ENCODE measurements around the gene ABCB1. TPM values are rescaled to one million over a fixed set of nuclear protein-coding genes. Genes with fewer than 3 reads are reported as not detected.

The ABCB1 gene
- total and polyA plus RNA-seq, 4 donors: 15.4 to 39.2 (median 18.5) TPM

- WGBS (ENCODE audit: insufficient coverage): 97% methylated on average over 2 of the region's 2 CpGs
- Histone ChIP-seq H3K4me1 (ENCODE audit: control insufficient read depth, insufficient read depth, low read length) (no peaks in the 10 kb centered on the region), H3K4me3 (ENCODE audit: low read depth, low read length) (no peak overlapping the region), H3K36me3 (ENCODE audit: control insufficient read depth, insufficient read depth, low read length) (no peaks in the 10 kb centered on the region), H3K27me3 (ENCODE audit: control insufficient read depth, insufficient read depth, low read length) (no peaks in the 10 kb centered on the region), H3K27ac (ENCODE audit: low read depth, low read length) (no peak overlapping the region), H3K9me3 (ENCODE audit: control insufficient read depth, insufficient read depth, low read length) (no peaks in the 10 kb centered on the region)
- DNase-seq (ENCODE audit: low read depth in 4 of 6, low spot score in 6 of 6): no peak
Observed at GRCh38 chr7:87483131-87483530, 117.6 kb downstream of the ABCB1 start.

DNA sequence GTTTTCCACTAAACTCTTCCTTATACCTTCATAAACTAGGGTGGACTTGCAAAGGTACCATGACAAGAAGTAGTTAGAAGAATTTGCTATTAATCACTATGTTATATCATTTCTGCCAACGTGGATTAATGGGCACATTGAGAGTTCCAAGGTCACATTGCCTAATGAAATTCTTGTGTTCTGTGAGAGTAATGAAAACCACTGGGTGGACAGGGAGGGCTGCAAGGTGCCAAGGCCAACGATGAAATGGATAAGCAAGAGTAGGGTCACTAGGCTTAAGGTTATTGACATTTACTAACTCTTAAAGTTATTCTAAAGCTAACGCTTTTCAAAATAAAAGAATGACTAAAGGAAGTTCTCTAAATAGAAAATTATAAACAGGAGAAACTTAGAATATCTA, 118.6 kb downstream of the ABCB1 start:
- Histone ChIP-seq H3K9me3 (ENCODE audit: control insufficient read depth, insufficient read depth, low read length) (no peaks in the 10 kb centered on the region), H3K4me3 (ENCODE audit: low read depth, low read length) (no peak overlapping the region), H3K36me3 (ENCODE audit: control insufficient read depth, insufficient read depth, low read length) (no peaks in the 10 kb centered on the region), H3K27me3 (ENCODE audit: control insufficient read depth, insufficient read depth, low read length) (no peaks in the 10 kb centered on the region), H3K27ac (ENCODE audit: low read depth, low read length) (no peak overlapping the region), H3K4me1 (ENCODE audit: control insufficient read depth, insufficient read depth, low read length) (no peaks in the 10 kb centered on the region)
- no peak for DNase-seq (ENCODE audit: low read depth in 4 of 6, low spot score in 6 of 6)
- no CpG with 5 or more reads among the region's 3 CpGs for WGBS (ENCODE audit: insufficient coverage)

GRCh38 chr7:87480386-87480785, 120.3 kb downstream of the ABCB1 start:
- 86% methylated on average over 2 of the region's 2 CpGs for WGBS (ENCODE audit: insufficient coverage)
- no peak for DNase-seq (ENCODE audit: low read depth in 4 of 6, low spot score in 6 of 6)
- no peaks in the 10 kb centered on the region for H3K27me3 ChIP-seq (ENCODE audit: control insufficient read depth, insufficient read depth, low read length)
- H3K4me3 ChIP-seq (ENCODE audit: low read depth, low read length): no peak overlapping the region
- no peaks in the 10 kb centered on the region for H3K9me3 ChIP-seq (ENCODE audit: control insufficient read depth, insufficient read depth, low read length)
- no peaks in the 10 kb centered on the region for H3K36me3 ChIP-seq (ENCODE audit: control insufficient read depth, insufficient read depth, low read length)
- H3K27ac ChIP-seq (ENCODE audit: low read depth, low read length): no peak overlapping the region
- H3K4me1 ChIP-seq (ENCODE audit: control insufficient read depth, insufficient read depth, low read length): peaks cover 6% of the 10 kb centered on the region

GRCh38 chr7:87479951-87480350, 120.7 kb downstream of the ABCB1 start:
- peaks cover 4% of the 10 kb centered on the region for H3K27me3 ChIP-seq (ENCODE audit: control insufficient read depth, insufficient read depth, low read length)
- no peak for DNase-seq (ENCODE audit: low read depth in 4 of 6, low spot score in 6 of 6)
- H3K9me3 ChIP-seq (ENCODE audit: control insufficient read depth, insufficient read depth, low read length): no peaks in the 10 kb centered on the region
- no peaks in the 10 kb centered on the region for H3K36me3 ChIP-seq (ENCODE audit: control insufficient read depth, insufficient read depth, low read length)
- 92% methylated on average over 2 of the region's 2 CpGs for WGBS (ENCODE audit: insufficient coverage)
- peaks cover 9% of the 10 kb centered on the region for H3K4me1 ChIP-seq (ENCODE audit: control insufficient read depth, insufficient read depth, low read length)
- no peak overlapping the region for H3K27ac ChIP-seq (ENCODE audit: low read depth, low read length)
- H3K4me3 ChIP-seq (ENCODE audit: low read depth, low read length): no peak overlapping the region

GRCh38 chr7:87476179-87476557, 124.5 kb downstream of the ABCB1 start:
- Histone ChIP-seq H3K36me3 (ENCODE audit: control insufficient read depth, insufficient read depth, low read length) (no peaks in the 10 kb centered on the region), H3K4me3 (ENCODE audit: low read depth, low read length) (peak overlapping the region; percentile 32), H3K27ac (ENCODE audit: low read depth, low read length) (no peak overlapping the region), H3K9me3 (ENCODE audit: control insufficient read depth, insufficient read depth, low read length) (no peaks in the 10 kb centered on the region), H3K27me3 (ENCODE audit: control insufficient read depth, insufficient read depth, low read length) (peaks cover 4% of the 10 kb centered on the region), H3K4me1 (ENCODE audit: control insufficient read depth, insufficient read depth, low read length) (peaks cover 9% of the 10 kb centered on the region)
- no peak for DNase-seq (ENCODE audit: low read depth in 4 of 6, low spot score in 6 of 6)
- 54% methylated on average over 7 of the region's 8 CpGs for WGBS (ENCODE audit: insufficient coverage)

DNA sequence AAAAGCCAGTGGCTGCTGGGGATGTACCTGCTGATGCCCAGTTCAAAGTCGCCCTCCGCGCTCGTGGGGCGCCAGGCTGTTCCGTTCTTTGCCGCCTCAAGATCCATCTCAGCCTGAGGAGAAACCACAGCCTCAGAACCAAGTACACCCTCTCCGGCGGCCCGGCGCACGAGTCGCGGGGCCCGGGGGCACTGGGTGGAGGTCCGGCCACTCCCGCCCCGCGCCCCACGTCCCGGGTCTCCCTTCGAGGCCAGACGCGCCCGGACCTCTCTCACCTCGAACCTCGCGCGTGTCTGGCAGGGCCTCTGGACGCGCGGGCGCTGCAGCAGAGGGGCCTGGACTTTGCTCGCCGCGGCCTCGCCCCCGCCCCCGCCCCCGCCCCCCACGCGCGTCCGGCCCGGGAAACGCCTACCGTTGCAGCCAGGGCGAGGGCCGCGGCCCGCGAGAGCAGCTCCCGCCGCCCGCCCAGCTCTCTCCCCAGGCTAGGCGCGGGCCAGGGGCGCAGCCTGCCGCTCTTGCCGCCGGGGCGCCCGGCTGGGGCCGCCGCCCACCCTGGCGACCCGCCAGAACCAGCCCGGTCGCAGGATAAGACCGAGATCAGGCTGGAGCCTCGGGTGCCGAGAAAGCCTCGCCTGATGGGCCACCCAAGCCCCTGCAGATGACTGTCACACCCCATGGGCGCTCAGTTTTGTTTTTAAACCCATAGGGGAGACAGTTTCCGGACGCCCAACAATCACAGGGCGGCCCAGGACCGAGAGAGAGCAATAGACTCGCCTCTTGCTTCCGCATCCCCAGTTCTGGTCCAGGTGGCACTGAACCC, 125.1 kb downstream of the ABCB1 start, which contains the start of gene ABCB4:
ABCB4 (minus strand) TSS at position 322 of the 820 bp plus-strand sequence; CDS start at position 107, 215 bp downstream.
- 3% methylated on average over 80 of the region's 80 CpGs for WGBS (ENCODE audit: insufficient coverage)
- Histone ChIP-seq H3K4me1 (ENCODE audit: control insufficient read depth, insufficient read depth, low read length) (peaks cover 9% of the 10 kb centered on the region), H3K9me3 (ENCODE audit: control insufficient read depth, insufficient read depth, low read length) (no peaks in the 10 kb centered on the region), H3K36me3 (ENCODE audit: control insufficient read depth, insufficient read depth, low read length) (no peaks in the 10 kb centered on the region), H3K4me3 (ENCODE audit: low read depth, low read length) (peak within 1 kb of the TSS; percentile 41), H3K27ac (ENCODE audit: low read depth, low read length) (no peak within 1 kb of the TSS), H3K27me3 (ENCODE audit: control insufficient read depth, insufficient read depth, low read length) (peaks cover 4% of the 10 kb centered on the region)
- peak in 2 of 6 donors; percentile 39 to 59 for DNase-seq (ENCODE audit: low read depth in 4 of 6, low spot score in 6 of 6)

- H3K27ac ChIP-seq (ENCODE audit: low read depth, low read length): no peak overlapping the region
- 2% methylated on average over 5 of the region's 14 CpGs for WGBS (ENCODE audit: insufficient coverage)
Observed at GRCh38 chr7:87474533-87475358, 125.9 kb downstream of the ABCB1 start.

DNA sequence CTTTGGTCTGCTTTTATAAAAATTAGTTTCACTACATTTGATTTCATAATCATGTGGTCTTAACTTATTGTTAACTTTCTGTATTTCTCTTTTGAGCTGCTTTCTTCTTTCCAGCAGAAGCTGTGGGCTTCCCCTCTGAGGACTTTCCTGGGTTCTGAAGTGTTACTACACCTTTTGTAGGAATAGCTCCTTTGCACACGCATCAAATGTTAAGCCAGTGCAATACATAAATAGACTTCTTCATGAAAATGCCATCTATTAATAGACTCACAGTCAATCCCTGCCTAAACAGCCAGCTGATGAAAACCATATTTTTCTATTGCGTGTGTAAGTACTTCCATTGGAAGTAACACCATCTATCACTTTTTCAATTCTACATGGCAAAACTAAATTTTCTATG, 126.7 kb downstream of the ABCB1 start:
- H3K36me3 ChIP-seq (ENCODE audit: control insufficient read depth, insufficient read depth, low read length): no peaks in the 10 kb centered on the region
- 86% methylated on average over 1 of the region's 2 CpGs for WGBS (ENCODE audit: insufficient coverage)
- DNase-seq (ENCODE audit: low read depth in 4 of 6, low spot score in 6 of 6): no peak
- no peak overlapping the region for H3K27ac ChIP-seq (ENCODE audit: low read depth, low read length)
- H3K4me3 ChIP-seq (ENCODE audit: low read depth, low read length): no peak overlapping the region
- peaks cover 9% of the 10 kb centered on the region for H3K4me1 ChIP-seq (ENCODE audit: control insufficient read depth, insufficient read depth, low read length)
- H3K27me3 ChIP-seq (ENCODE audit: control insufficient read depth, insufficient read depth, low read length): peaks cover 4% of the 10 kb centered on the region
- no peaks in the 10 kb centered on the region for H3K9me3 ChIP-seq (ENCODE audit: control insufficient read depth, insufficient read depth, low read length)

More at GRCh38 chr7:87474533-87475358, 125.9 kb downstream of the ABCB1 start:
- no peaks in the 10 kb centered on the region for H3K36me3 ChIP-seq (ENCODE audit: control insufficient read depth, insufficient read depth, low read length)
- H3K4me1 ChIP-seq (ENCODE audit: control insufficient read depth, insufficient read depth, low read length): peaks cover 9% of the 10 kb centered on the region
- H3K4me3 ChIP-seq (ENCODE audit: low read depth, low read length): peak overlapping the region; percentile 41
- H3K9me3 ChIP-seq (ENCODE audit: control insufficient read depth, insufficient read depth, low read length): no peaks in the 10 kb centered on the region
- peaks cover 4% of the 10 kb centered on the region for H3K27me3 ChIP-seq (ENCODE audit: control insufficient read depth, insufficient read depth, low read length)
- DNase-seq (ENCODE audit: low read depth in 4 of 6, low spot score in 6 of 6): peak in 3 of 6 donors; percentile 4 to 62 (median 31)

GRCh38 chr7:87473192-87473591, 127.5 kb downstream of the ABCB1 start:
- Histone ChIP-seq H3K36me3 (ENCODE audit: control insufficient read depth, insufficient read depth, low read length) (no peaks in the 10 kb centered on the region), H3K27me3 (ENCODE audit: control insufficient read depth, insufficient read depth, low read length) (peaks cover 4% of the 10 kb centered on the region), H3K27ac (ENCODE audit: low read depth, low read length) (no peak overlapping the region), H3K4me3 (ENCODE audit: low read depth, low read length) (no peak overlapping the region), H3K9me3 (ENCODE audit: control insufficient read depth, insufficient read depth, low read length) (no peaks in the 10 kb centered on the region), H3K4me1 (ENCODE audit: control insufficient read depth, insufficient read depth, low read length) (peaks cover 9% of the 10 kb centered on the region)
- no peak for DNase-seq (ENCODE audit: low read depth in 4 of 6, low spot score in 6 of 6)
- WGBS (ENCODE audit: insufficient coverage): 87% methylated on average over 2 of the region's 2 CpGs
